Epidermal melanocyte (primary cell): ENCODE measurements around the gene CNPY4.

Source experiments
- DNase-seq: peaks from one replicate; pipeline ENCODE4 v3.0.0; 2011; ENCODE audit warnings: low spot score; ENCODE audit not compliant: insufficient read length

Gene CNPY4, protein sequence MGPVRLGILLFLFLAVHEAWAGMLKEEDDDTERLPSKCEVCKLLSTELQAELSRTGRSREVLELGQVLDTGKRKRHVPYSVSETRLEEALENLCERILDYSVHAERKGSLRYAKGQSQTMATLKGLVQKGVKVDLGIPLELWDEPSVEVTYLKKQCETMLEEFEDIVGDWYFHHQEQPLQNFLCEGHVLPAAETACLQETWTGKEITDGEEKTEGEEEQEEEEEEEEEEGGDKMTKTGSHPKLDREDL

GRCh38 chr7:100119072-100119969, at the start of gene CNPY4, which contains the start of gene TAF6:
Gene CNPY4, plus strand, starts transcription at chr7:100119634. Its CDS starts 111 bp downstream, at chr7:100119745.
Gene TAF6, minus strand, starts transcription at chr7:100119358. Its CDS starts 5,149 bp downstream, at chr7:100114209.
- DNase-seq: peak; percentile 98

DNA sequence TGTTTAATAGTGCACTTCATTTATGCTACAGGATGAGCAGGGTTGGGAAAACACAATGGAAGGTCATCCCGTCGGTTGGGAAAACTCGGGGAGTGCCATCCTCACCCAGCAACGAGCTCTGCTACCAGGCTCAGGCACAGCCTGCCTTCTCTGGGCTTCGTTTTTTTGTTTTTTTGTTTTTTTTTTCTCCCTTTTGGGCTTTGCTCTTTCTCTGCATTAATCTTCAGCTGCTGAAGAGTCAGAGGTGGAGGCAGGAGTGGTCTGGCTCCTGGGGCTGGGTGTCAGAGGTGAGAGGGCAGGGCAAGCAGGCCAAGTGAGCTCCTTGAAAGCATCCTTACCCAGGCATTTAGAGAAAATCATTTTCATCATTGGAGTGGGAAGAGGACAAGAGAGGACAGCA, 49.4 kb upstream of the CNPY4 start:
- DNase-seq: no peak

DNA sequence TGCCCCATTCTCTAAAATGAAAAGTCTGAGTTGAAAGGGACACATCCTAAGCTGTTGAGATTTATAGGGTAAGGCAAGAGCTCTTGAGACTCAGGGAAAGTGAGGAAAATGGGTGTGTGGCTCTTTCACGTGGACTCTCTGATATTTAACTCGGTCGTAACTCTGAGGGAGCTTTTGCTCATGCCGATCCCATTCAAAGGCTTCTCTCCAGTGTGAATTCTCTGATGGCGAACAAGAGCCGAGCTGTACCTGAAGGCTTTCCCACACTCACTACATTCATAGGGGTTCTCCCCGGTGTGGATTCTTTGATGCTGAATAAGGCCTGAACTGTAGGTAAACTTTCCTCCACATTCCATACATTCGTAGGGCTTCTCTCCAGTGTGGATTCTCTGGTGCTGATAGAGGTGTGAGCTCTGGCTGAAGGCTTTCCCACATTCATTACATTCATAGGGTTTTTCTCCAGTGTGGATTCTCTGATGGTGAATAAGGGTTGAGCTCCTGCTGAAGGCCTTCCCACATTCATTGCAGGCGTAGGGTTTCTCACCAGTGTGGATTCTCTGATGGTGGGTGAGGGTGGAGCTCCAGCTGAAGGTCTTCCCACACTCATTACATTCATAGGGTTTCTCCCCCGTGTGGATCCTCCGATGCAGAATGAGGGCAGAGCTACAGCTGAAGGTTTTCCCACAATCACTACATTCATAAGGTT, 48.3 kb upstream of the CNPY4 start:
- no peak for DNase-seq

- no peak for DNase-seq
These were observed 47.0 kb upstream of the CNPY4 start for GRCh38 chr7:100072462-100072861.

- no peak for DNase-seq
These were observed 44.6 kb upstream of the CNPY4 start for GRCh38 chr7:100074841-100075240.

DNA sequence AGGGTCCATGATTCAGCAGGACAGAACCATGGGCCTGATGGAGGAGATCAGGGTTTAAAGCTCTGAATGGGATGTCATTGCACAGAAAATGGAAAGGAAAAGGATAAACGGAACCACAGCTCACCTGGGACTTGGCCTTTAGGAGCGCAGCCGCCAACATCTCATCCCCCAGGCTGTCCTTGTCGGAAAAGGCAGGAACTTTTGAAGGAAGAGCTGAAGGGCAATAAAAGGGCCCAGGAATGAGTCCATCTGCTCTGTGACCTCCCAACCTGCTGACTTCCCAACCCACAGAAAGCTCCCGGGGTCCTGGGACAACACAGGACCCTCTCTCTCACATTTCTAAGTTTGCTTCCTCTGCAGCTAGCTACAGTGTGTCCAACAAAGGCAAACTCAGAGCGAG, 44.0 kb upstream of the CNPY4 start:
- no peak for DNase-seq

- no peak for DNase-seq
These were observed 42.2 kb upstream of the CNPY4 start for GRCh38 chr7:100077205-100077604.

- DNase-seq: peak; percentile 57
These were observed 40.3 kb upstream of the CNPY4 start for GRCh38 chr7:100079024-100079560.

- no peak for DNase-seq
These were observed 38.4 kb upstream of the CNPY4 start for GRCh38 chr7:100080907-100081534.

GRCh38 chr7:100081535-100082102, 37.8 kb upstream of the CNPY4 start, which contains the start of gene ZNF3:
Gene ZNF3, minus strand, starts transcription at chr7:100081723. Its CDS starts 4,366 bp downstream, at chr7:100077357.
- DNase-seq: peak; percentile 77

GRCh38 chr7:100082978-100083377, 36.5 kb upstream of the CNPY4 start:
- no peak for DNase-seq

GRCh38 chr7:100085515-100085914, 33.9 kb upstream of the CNPY4 start:
- DNase-seq: no peak

DNA sequence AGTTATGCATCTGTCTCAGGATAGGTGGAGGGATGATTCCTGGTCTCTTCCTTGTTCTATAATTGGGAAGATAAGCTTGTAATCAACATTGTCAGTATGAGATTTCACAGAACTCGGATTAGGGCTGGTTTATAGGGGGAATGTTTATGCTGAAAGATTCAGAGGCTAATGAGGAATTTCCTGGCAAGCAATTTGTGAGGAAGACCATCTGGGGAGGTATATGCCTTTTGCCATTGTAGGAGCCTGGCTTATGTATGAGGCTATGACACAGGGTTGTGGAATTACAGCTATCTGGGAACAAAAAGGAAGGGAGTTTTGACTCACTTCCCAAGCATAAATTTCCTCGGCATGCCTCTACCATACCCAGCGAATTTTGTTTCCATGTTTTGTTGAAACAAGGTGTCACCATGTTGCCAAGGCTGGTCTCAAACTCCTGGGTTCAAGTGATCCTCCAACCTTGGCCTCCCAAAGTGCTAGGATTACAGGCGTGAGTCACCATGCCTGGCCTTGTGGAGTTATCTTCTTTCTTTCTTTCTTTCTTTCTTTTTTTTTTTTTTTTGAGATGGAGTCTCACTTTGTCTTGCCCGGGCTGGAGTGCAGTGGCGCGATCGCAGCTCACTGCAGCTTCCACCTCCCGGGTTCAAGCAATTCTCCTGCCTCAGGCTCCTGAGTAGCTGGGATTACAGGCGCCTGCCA, 32.2 kb upstream of the CNPY4 start:
- DNase-seq: peak; percentile 37

DNA sequence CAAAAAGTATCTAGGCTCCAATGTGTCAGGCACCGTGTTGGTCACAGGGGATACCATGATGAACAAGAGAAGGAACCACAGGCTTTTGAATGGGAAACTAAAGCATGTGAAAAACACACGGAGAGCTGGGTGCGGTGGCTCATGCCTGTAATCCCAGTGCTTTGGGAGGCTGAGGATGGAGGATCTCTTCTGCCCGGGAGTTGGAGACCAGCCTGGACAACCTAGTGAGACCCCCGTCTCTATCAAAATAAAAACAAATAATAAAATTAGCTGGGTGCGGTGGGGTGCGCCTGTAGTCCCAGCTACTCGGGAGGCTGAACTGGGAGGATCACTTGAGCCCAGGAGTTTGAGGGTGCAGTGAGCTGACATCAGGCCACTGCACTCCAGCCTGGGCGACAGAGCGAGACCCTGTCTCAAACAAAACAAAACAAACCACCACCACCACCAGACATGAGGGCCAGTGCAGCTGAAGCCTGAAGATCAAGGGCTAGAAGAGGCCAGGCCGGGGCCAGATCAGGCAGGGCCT, 31.3 kb upstream of the CNPY4 start:
- no peak for DNase-seq

DNA sequence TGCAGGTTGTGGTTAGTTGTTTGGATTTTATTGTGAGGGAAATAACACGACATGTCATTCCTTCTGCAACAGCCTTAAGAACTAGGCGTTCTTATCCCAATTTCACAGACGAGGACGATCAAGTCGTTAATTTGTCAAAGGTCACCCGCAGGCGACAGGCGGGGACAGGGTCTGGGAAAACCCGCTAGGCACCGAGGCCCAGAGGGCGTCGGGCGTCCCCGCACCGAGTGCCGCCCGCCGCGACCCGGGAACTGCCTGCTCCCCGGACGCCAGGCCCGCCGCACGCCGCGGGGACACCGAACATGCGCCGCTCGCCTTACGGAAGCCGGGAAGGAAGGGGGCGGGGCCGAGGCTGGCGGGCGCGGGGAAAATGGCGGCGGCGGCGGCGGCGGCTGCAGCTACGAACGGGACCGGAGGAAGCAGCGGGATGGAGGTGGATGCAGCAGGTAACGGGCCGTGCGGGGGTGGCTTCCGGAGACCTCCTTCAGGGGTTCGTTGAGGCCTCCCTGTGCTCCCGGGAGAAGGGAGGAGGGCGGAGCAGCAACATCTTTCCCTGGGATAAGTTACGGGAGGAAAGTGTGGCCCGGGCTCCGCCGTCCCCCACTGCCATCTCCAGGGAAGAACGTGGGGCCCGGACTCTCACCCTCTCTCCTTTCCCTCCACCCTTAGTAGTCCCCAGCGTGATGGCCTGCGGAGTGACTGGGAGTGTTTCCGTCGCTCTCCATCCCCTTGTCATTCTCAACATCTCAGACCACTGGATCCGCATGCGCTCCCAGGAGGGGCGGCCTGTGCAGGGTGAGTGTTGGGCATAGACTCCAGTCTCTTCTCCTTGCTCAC, 30.6 kb upstream of the CNPY4 start, which contains the start of gene COPS6:
TSS of gene COPS6 (plus strand) at position 349 of the 837 bp plus-strand sequence. CDS start at position 371, 22 bp downstream.
- DNase-seq: peak; percentile 73

- DNase-seq: no peak
These were observed 29.8 kb upstream of the CNPY4 start for GRCh38 chr7:100089458-100090196.

GRCh38 chr7:100090527-100091410, 28.7 kb upstream of the CNPY4 start:
- no peak for DNase-seq
